HG03060 (cell line): ENCODE results near the gene CHERP.
"Not testable (repeated sequence)": the region's sequence is repeated elsewhere in the genome, so short reads cannot be mapped to it uniquely, and the experiment has no call there.

Experiments used
- ATAC-seq: cut with Tn5 transposase; IDR thresholded peaks from one replicate; pipeline ENCODE4 v1.9.1; 2021; ENCODE audit warnings: low read depth, moderate number of reproducible peaks; ENCODE audit not compliant: unreplicated experiment

Gene CHERP

DNA sequence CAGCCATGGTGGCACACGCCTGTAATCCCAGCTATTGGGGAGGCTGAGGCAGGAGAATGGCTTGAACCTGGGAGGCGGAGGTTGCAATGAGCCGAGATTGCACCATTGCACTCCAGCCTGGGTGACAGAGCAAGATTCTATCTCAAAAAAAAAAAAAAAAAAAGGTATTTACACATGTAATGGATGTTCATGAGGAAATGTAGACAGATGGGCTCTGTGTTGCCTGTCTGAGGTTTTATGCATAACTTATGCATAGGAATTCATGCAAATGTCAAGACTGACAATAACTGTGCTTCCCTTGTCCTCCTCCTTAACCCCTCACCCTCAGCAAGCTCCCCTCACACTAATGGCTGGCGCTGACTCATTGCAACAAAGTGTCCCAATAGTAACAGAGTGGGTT lies 55.8 kb downstream of the CHERP start:
- ATAC-seq: not testable (repeated sequence)

DNA sequence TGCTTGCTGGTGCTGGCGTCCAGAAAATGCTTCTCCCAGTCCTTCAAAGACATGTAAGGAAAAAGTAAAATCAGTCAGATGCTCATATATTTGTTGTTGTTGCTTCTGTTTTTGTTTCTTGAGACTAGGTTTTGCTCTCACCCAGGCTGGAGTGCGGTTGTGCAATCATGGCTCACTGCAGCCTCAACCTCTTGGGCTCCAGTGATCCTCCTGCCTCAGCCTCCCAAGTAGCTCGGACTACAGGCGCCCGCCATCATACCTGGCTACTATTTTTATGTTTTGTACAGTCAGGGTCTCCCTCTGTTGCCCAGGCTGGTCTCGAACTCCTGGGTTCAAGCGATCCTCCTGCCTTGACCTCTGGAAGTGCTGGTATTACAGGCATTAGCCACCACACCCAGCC lies 59.5 kb downstream of the CHERP start:
- ATAC-seq: no peak

DNA sequence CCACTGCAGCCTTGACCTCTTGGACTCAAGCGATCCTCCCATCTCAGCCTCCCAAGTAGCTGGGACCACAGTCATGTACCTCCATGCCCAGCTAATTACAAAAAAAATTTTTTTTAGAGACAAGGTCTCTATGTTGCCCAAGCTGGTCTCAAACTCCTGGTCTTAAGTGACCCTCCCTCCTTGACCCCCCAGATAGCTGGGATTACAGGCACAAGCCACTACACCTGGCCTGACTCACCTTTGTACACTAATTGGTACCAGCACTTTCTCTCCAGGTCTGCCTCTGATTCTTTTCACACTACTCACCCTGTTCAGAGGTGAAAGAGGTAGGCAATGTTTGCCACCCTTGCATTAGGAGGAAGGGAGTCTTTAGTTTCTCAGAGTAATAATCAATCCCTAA lies 64.9 kb downstream of the CHERP start:
- ATAC-seq: no peak

DNA sequence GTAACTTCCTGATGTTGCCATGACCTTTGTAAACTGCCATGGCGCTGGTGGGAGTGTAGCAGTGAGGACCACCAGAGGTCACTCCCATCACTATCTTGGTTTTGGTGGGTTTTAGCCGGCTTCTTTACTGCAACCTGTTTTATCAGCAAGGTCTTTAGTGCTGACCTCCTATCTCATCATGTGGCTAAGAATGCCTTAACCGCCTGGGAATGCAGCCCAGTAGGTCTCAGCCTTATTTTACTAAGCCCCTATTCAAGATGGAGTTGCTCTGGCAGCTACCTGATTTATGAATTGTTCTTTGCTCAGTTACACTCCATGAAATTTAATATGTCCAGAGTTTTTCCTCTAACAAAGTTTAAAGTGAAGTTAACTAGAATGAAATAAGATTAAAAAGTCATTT lies 65.8 kb downstream of the CHERP start:
- ATAC-seq: no peak

DNA sequence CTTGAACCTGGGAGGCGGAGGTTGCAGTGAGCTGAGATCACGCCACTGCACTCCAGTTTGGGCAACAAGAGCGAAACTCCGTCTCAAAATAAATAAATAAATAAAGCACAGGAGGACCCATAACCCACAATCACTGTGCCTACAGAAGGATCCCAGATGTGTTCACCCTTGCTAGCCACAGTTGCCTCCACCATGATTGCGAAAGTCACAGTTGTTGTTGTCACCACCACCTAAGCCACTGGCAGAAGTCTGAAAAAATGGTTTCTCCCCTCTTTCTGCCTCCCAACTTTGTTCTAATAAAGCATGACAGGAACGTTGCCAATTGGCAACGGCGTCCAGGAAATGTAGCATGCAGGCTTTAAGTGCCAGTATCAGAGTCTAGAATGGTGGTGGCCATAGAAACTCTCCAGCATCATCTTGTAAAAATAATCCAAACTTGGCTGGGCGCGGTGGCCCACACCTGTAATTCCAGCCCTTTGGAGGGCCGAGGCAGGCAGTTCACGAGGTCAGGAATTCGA lies 68.3 kb downstream of the CHERP start:
- no peak for ATAC-seq

DNA sequence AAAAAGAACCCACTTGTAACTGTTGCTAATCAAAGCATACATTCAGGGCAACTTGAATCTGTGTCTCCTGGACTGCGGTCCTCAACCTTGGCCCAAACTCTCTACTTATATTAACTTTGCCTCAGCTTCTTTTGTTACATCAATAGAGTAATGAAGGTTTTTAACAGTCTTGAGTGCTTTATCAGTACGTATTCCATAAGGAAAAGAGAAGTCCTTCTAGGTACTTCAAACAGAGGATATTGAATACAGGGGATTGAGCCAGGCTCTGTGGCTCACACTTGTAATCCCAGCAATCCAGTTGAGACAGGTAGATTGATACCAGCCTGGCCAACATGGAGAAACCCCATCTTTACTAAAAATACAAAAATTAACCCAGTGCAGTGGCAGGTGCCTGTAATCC lies 69.2 kb downstream of the CHERP start:
- no peak for ATAC-seq

DNA sequence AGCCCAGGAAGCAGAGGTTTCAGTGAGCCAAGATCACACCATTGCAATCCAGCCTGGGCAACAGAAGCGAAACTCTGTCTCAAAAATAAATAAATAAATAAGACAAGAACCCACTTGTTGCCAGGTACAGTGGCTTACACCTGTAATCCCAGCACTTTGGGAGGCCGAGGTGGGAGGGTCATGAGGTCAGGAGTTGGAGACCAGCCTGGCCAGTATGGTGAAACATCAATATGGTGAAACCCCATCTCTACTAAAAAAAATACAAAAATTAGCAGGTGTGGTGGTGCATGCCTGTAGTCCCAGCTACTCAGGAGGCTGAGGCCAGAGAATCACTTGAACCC lies 69.7 kb downstream of the CHERP start:
- not testable (repeated sequence) for ATAC-seq

DNA sequence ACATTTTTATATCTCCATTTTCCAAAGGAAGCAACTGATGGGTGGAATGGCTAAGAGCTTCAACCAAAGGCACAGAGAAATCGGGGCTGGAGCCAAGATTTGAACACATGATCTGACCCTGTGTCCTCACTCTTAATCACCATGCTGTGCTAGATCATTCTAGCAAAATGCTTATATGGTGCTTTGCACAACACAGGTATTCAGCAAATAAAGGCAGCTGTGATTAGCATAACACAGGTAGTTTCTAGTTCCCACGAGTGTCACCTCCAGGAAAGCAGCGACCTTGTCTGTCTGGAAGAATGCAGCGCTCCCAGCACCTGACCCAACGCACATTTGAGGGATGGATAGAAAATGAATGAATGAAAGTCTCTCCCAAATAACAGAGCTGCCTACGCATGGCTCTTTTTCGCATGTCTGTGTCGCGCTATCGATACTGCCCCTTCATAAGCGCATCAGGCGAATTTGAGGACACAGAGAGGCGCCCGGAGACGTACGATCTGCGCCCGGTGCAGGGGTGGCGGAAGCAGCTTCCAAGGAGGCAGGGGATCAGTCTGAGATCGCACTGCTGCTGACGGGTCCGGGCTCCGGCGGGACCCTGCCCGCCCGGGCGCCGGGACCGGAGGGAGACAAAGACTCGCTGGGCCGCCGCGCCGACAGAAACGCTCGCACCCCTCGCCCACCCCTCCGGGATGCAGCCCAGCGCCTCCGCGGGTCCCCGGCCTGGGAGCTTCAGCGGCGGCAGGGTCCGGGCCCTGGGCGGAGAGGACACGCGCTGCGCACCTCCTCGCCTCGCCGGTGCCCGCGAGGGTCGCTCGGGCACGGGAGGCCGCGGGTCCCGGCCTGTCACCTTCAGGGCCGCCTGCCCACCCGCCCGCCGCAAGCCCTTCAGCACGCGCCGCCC lies 71.1 kb downstream of the CHERP start:
- ATAC-seq: no peak

DNA sequence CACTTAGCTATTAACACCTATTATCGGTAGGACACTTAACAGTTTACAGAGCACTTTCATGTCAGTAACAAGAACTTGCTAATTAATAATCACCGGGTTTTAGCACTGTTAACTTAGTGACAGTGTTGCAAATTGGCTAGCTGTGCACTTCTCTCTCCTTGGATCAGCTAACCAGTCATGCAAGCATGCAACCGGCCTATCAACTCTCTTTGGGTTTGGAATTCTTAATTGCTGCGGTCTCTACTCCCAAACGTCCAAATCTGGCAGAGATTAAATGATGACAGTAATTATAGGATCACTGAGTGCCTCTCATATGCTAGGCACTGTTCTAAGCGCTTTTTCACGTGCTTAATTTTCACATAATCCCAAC lies 71.7 kb downstream of the CHERP start:
- no peak for ATAC-seq
